Large intestine (tissue), 3 donors: ENCODE results near the gene LANCL3. TPM values are rescaled to one million over a fixed set of nuclear protein-coding genes. Genes with fewer than 3 reads are reported as not detected.

Source experiments
- DNase-seq, 2 donors: peaks; one replicate each; pipeline versions ENCODE4 v3.0.0 to v3.0.0-alpha.2; 2013
- H3K27ac ChIP-seq: one replicate; pipeline ENCODE4 v1.5.1; 2013; ENCODE audit warnings: low read length
- H3K27me3 ChIP-seq: 2 replicates; pipeline ENCODE4 v1.6.1; 2013; ENCODE audit warnings: low read length; ENCODE audit not compliant: control insufficient read depth, insufficient read depth
- H3K36me3 ChIP-seq: 2 replicates; pipeline ENCODE4 v1.6.1; 2013; ENCODE audit warnings: low read length; ENCODE audit not compliant: control insufficient read depth, insufficient read depth
- H3K4me1 ChIP-seq: one replicate; pipeline ENCODE4 v1.6.1; 2013; ENCODE audit warnings: low read length; ENCODE audit not compliant: control insufficient read depth, insufficient read depth
- H3K4me3 ChIP-seq: one replicate; pipeline ENCODE4 v1.5.1; 2013; ENCODE audit warnings: low read length
- H3K9me3 ChIP-seq: one replicate; pipeline ENCODE4 v1.6.1; 2013; ENCODE audit warnings: mild to moderate bottlenecking, low read depth, low read length, moderate library complexity; ENCODE audit not compliant: control insufficient read depth
- WGBS: methylation state at CpG from one replicate; pipeline ENCODE4 v1.1.5; 2013; ENCODE audit warnings: low lambda C conversion rate; ENCODE audit not compliant: insufficient coverage; 5-methylcytosine and 5-hydroxymethylcytosine counted together
- polyA plus RNA-seq: library from polyadenylated mRNA; unstranded; fragments of 120-200 nt; gene quantifications from one replicate; pipeline ENCODE4 v1.2.1, GENCODE V29; 2013

Gene LANCL3
- polyA plus RNA-seq, 1 donor: 0.33 TPM

DNA sequence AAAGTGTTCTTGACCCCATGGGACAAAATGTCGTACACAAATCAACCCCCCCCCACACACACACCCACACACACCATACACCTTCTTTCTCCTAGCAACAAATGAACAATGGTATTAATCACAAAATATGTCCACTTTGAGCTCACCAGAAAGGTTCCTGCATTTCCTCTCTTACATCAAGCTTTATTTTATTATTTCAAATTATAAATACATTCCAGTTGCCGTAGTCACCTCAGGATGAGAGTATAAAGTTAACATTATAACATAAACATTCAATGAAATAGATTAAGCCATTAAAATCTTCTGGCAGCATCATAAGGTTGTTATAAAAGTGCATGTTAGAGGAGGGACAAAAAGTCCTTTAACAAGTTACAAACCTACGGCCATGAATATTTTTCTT, 121.5 kb downstream of the LANCL3 start:
- Histone ChIP-seq H3K36me3 (peaks cover 2% of the 10 kb centered on the region), H3K4me3 (no peak overlapping the region), H3K4me1 (no peaks in the 10 kb centered on the region), H3K27me3 (no peaks in the 10 kb centered on the region), H3K27ac (no peak overlapping the region), H3K9me3 (no peaks in the 10 kb centered on the region)
- no peak for DNase-seq
- no CpG with 5 or more reads among the region's 3 CpGs for WGBS

DNA sequence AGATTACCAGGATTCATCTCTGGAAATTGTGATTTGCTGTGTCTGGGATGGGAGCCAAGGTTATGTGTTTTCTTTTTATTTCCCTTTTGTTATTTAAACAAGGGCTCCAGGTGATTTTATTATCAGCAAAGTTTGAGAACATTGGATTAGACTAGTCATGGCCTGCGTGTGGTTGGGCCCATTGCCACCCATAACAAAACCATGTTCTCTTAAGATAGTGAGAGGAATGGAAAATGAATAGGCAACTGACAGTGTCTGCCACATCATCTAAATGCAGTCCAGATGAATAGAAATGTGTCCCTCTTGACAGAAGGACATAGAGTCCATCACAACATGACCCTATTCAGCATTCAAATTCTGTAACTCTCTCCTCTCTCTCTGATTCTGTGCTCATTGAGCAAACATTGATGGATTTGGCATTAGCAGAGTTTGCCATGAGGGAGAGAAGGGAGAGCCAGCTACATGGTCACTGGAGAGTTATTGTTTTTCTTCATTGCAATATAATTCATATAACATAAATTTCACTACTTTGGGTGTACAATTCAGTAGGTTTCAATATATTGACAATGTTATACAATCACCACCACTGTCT, 125.8 kb downstream of the LANCL3 start:
- WGBS: 100% methylated on average over 1 of the region's 1 CpG

DNA sequence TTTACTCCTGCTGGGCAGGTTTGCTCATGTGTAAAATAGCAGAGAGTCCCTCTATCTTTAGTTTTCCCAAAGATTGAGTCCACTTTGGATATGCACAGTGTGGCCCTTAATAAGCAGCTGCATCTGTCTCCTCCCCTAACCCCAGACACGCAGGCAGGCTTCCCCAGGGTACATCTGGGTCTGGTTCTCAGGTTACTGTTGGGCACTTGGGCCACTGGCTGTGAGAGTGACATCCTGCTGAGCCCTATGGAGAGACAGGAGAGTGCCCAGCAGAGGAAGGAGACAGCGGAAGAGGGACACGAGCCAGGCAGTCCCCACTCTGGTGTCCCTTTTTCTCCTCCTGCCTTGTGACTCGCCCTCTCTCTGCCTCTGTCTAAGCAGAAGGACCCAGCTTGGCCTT, 130.1 kb downstream of the LANCL3 start:
- Histone ChIP-seq H3K4me3 (no peak overlapping the region), H3K27ac (no peak overlapping the region), H3K9me3 (no peaks in the 10 kb centered on the region), H3K36me3 (no peaks in the 10 kb centered on the region), H3K27me3 (no peaks in the 10 kb centered on the region), H3K4me1 (no peaks in the 10 kb centered on the region)
- WGBS: no CpG with 5 or more reads among the region's 4 CpGs
- DNase-seq: no peak

More for the DNA sequence above, 125.8 kb downstream of the LANCL3 start:
- Histone ChIP-seq H3K27ac (no peak overlapping the region), H3K4me1 (no peaks in the 10 kb centered on the region), H3K4me3 (no peak overlapping the region), H3K36me3 (peaks cover 2% of the 10 kb centered on the region), H3K9me3 (no peaks in the 10 kb centered on the region), H3K27me3 (no peaks in the 10 kb centered on the region)
- DNase-seq: no peak

DNA sequence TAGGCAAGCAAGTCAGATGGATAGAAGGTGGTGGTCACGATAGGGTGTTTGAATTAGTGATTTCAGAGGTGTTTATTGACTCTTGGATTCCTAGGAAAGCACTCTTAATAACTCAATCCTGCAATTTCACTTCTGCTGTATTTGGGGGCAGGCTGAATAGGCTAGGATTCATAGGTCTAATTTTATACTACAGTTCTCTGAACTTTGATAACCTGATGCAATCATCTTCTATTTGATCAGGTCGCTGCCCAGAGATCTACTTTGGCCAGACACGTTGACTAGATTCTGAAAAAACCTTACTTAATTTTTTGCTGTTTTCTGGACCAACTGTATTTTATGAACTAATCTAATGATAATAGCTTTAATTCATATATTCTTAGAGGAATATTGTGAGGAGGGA, 140.5 kb downstream of the LANCL3 start:
- no peaks in the 10 kb centered on the region for H3K36me3 ChIP-seq
- H3K4me1 ChIP-seq: no peaks in the 10 kb centered on the region
- DNase-seq: no peak
- no peak overlapping the region for H3K4me3 ChIP-seq
- WGBS: 60% methylated on average over 1 of the region's 3 CpGs
- H3K27ac ChIP-seq: no peak overlapping the region
- H3K27me3 ChIP-seq: no peaks in the 10 kb centered on the region
- H3K9me3 ChIP-seq: no peaks in the 10 kb centered on the region

DNA sequence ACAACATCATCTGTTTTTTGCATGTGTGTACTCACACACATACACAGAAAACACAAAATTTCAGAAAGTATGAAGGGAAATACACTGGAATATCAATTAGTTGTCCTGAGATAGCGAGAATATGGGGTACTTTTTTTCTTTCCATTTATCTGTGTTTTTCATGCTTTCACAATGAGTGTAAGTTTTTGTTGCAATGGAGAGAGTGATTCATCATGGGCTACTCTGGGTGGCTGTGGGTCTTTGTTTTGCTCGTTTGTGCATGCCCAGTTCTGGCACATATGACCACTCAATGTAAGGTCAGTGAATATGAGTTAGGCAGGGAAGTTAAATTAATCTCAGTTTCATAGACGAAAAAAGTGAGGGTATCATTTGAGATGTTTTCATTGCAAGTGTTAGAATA, 141.0 kb downstream of the LANCL3 start:
- no peaks in the 10 kb centered on the region for H3K4me1 ChIP-seq

DNA sequence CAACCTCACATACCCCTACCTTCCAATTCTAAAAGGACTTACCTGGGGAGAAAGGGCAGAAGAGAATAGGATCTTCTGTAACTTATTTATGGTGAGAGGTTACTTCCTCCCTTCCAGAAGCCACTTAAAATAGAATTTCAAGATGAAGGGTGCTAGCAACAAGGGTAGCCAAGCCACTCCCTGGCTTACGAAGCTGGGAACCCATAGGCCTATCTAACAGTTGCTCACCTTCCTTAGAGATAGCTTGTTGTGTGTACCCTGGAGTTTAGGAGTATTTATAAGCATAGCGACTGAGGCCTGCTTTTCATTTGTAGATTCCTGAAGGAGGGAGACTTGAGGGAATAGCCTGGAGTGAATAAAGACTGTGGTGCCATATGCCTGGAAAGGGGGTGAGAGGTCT, 143.0 kb downstream of the LANCL3 start:
- Histone ChIP-seq H3K36me3 (no peaks in the 10 kb centered on the region), H3K9me3 (no peaks in the 10 kb centered on the region), H3K4me3 (no peak overlapping the region), H3K27me3 (no peaks in the 10 kb centered on the region), H3K27ac (no peak overlapping the region), H3K4me1 (no peaks in the 10 kb centered on the region)
- no peak for DNase-seq
- WGBS: no CpG with 5 or more reads among the region's 2 CpGs

More for the DNA sequence above, 141.0 kb downstream of the LANCL3 start:
- Histone ChIP-seq H3K27me3 (no peaks in the 10 kb centered on the region), H3K4me3 (no peak overlapping the region), H3K27ac (no peak overlapping the region), H3K9me3 (no peaks in the 10 kb centered on the region), H3K36me3 (no peaks in the 10 kb centered on the region)
- DNase-seq: no peak
- no CpG with 5 or more reads among the region's 3 CpGs for WGBS

DNA sequence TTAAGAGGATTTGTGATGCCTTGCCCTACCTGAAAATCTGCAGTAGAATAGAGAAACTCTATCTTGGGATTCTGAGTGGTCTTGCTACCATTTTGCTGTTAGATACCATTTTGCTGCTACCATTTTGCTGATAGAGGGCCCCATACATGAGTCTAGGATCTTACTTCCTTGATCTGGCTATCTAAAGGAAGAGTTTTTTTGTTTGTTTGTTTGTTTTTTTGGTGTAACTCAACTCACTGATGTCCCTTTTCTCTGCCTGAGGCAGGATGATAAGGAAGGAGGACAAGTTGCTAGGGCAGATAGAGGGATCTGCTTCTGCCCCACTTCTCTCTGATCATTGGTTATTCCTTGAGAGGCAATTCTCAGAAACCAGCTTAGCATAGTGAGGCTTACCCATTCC, 145.1 kb downstream of the LANCL3 start:
- Histone ChIP-seq H3K36me3 (no peaks in the 10 kb centered on the region), H3K9me3 (no peaks in the 10 kb centered on the region), H3K4me1 (no peaks in the 10 kb centered on the region), H3K27me3 (no peaks in the 10 kb centered on the region), H3K4me3 (no peak overlapping the region), H3K27ac (no peak overlapping the region)
- DNase-seq: no peak

DNA sequence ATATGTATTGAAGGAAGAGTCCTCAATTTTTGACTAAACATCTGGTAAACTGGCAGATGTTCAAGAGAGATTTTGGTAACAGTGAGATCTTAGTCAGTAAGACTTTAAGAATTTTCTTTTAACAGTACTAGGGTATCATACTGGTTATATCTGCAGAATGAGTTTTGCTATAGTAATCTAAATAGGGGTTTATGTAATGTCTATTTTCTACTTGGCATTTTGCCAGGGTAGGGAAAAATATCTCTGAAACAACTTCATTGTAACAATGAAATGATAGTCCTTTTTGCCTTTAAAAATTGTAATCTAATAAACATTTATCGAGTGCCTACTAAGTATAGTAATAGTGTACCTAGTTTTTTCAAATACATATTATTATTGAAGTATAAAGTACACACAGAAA, 146.2 kb downstream of the LANCL3 start:
- no CpG with 5 or more reads among the region's 1 CpG for WGBS
- H3K4me3 ChIP-seq: no peak overlapping the region
- no peak for DNase-seq

DNA sequence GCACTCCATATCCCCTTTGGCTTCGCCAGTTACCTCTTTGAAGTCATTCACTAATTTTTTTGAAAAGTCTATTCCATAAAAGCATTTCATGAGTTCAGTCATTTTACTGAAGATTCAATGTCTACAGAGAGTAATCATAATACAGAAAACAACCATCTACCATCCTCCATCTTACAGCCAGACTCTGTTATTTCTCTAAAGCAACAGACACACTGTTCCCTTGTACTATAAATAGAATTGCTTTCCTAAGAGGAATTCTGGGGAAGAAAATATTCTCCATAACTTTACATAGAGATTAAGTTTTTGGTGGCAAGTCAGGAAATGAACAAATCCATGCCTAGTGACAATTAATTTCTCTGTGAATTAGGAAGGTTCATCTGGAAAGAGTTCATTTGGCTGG, 151.1 kb downstream of the LANCL3 start:
- H3K4me3 ChIP-seq: no peak overlapping the region
- no peak for DNase-seq
- no peaks in the 10 kb centered on the region for H3K27me3 ChIP-seq
- no peaks in the 10 kb centered on the region for H3K9me3 ChIP-seq
- no CpG with 5 or more reads among the region's 1 CpG for WGBS
- no peak overlapping the region for H3K27ac ChIP-seq
- no peaks in the 10 kb centered on the region for H3K36me3 ChIP-seq
- H3K4me1 ChIP-seq: no peaks in the 10 kb centered on the region

More for the DNA sequence above, 146.2 kb downstream of the LANCL3 start:
- Histone ChIP-seq H3K9me3 (no peaks in the 10 kb centered on the region), H3K27me3 (no peaks in the 10 kb centered on the region), H3K4me1 (no peaks in the 10 kb centered on the region), H3K36me3 (no peaks in the 10 kb centered on the region), H3K27ac (no peak overlapping the region)

DNA sequence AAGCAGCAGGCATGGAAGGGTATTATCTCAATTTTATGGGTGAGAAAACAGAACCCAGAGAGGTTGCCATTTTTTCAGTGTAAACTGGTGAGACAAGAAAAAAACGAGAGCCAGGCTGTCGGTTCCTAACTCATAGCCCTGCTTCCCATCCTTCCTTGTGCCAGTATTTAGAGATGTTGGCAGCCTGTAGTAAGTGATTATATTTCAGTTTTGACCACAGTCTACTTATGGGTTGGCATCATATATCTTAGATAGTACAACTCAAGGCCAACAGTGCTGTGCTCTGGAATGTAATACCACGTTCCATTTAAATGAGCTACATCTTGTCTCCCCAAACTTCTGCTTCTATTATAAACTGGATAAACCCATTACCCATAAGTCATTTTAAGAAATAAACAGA, 154.9 kb downstream of the LANCL3 start:
- no CpG with 5 or more reads among the region's 3 CpGs for WGBS
- H3K36me3 ChIP-seq: no peaks in the 10 kb centered on the region
- DNase-seq: no peak
- no peaks in the 10 kb centered on the region for H3K9me3 ChIP-seq
- H3K4me3 ChIP-seq: no peak overlapping the region
- H3K27ac ChIP-seq: no peak overlapping the region
- no peaks in the 10 kb centered on the region for H3K4me1 ChIP-seq
- H3K27me3 ChIP-seq: no peaks in the 10 kb centered on the region
